Inflammatory macrophage treated with lipopolysaccharide for 1 hour (primary cell): ENCODE data around the gene ADGRB2.

Experiments used
- DNase-seq, 2 donors: peaks; one replicate each; pipeline ENCODE4 v3.0.0-alpha.2; 2020 to 2022

Gene ADGRB2

GRCh38 chr1:31793586-31794285 lies 29.6 kb upstream of the ADGRB2 start:
- DNase-seq = no peak

- no peak for DNase-seq
Measured at GRCh38 chr1:31793086-31793485, 28.9 kb upstream of the ADGRB2 start.

- DNase-seq = no peak
Measured at GRCh38 chr1:31792541-31792940, 28.4 kb upstream of the ADGRB2 start.

- DNase-seq = no peak
Measured at GRCh38 chr1:31792116-31792515, 28.0 kb upstream of the ADGRB2 start.

GRCh38 chr1:31791131-31791858 lies 27.2 kb upstream of the ADGRB2 start:
- no peak for DNase-seq

GRCh38 chr1:31790641-31791091 lies 26.5 kb upstream of the ADGRB2 start:
- no peak for DNase-seq

GRCh38 chr1:31790140-31790539 lies 26.0 kb upstream of the ADGRB2 start:
- no peak for DNase-seq

GRCh38 chr1:31789259-31790065 lies 25.3 kb upstream of the ADGRB2 start:
- peak; percentile 67 to 97 for DNase-seq

- DNase-seq = peak in 1 of 2 donors; percentile 53
Measured at GRCh38 chr1:31788825-31789256, 24.7 kb upstream of the ADGRB2 start.

GRCh38 chr1:31788138-31788824 lies 24.1 kb upstream of the ADGRB2 start:
- DNase-seq = peak; percentile 90 to 97

GRCh38 chr1:31787786-31788137 lies 23.6 kb upstream of the ADGRB2 start:
- DNase-seq = no peak

- no peak for DNase-seq
Measured at GRCh38 chr1:31787261-31787660, 23.1 kb upstream of the ADGRB2 start.

- DNase-seq = no peak
Measured at GRCh38 chr1:31786366-31787060, 22.4 kb upstream of the ADGRB2 start.

- DNase-seq = no peak
Measured at GRCh38 chr1:31785947-31786290, 21.8 kb upstream of the ADGRB2 start.

GRCh38 chr1:31785020-31785946 lies 21.1 kb upstream of the ADGRB2 start:
- DNase-seq = no peak

- DNase-seq = no peak
Measured at GRCh38 chr1:31784356-31785019, 20.3 kb upstream of the ADGRB2 start.

- no peak for DNase-seq
Measured at GRCh38 chr1:31783846-31784245, 19.7 kb upstream of the ADGRB2 start.

GRCh38 chr1:31782421-31783410 lies 18.6 kb upstream of the ADGRB2 start:
- DNase-seq = no peak

GRCh38 chr1:31781756-31782371 lies 17.7 kb upstream of the ADGRB2 start:
- DNase-seq = no peak
